Sigmoid colon (tissue), 7 donors: ENCODE results near the gene NHLH1. TPM values are rescaled to one million over a fixed set of nuclear protein-coding genes. Genes with fewer than 3 reads are reported as not detected.

ENCODE experiments used
- DNase-seq: peaks from one replicate; pipeline ENCODE4 v3.0.0-alpha.2; 2019
- H3K27ac ChIP-seq, 4 donors: fragments of 200-600 bp; sonication (generic); one replicate each; pipeline ENCODE4 v1.5.1; 2016 to 2019; ENCODE audit warnings: mild to moderate bottlenecking in 1 of 4
- H3K27me3 ChIP-seq, 3 donors: fragments of 200-600 bp; sonication (generic); one replicate each; pipeline ENCODE4 v1.5.1; 2019; ENCODE audit warnings: mild to moderate bottlenecking in 1 of 3
- H3K36me3 ChIP-seq, 4 donors: fragments of 200-600 bp; sonication (generic); one replicate each; pipeline ENCODE4 v1.5.1; 2016 to 2019
- H3K4me1 ChIP-seq, 4 donors: fragments of 200-600 bp; sonication (generic); one replicate each; pipeline ENCODE4 v1.5.1; 2017 to 2019
- H3K4me3 ChIP-seq, 4 donors: fragments of 200-600 bp; sonication (generic); one replicate each; pipeline ENCODE4 v1.5.1; 2017 to 2019; ENCODE audit warnings: mild to moderate bottlenecking in 2 of 4, moderate library complexity in 1 of 4
- H3K9me3 ChIP-seq, 4 donors: fragments of 200-600 bp in 3 of 4; sonication (generic) in 3 of 4; one replicate each; pipeline versions ENCODE4 v1.5.1 to v1.6.1; 2013 to 2019
- CTCF ChIP-seq, 4 experiments: fragments of 450-650 bp in 3 of 4; fragments of 200-600 bp in 1 of 4; IDR thresholded peaks; one replicate each; pipeline ENCODE4 v1.5.1; 2016 to 2019; ENCODE audit warnings: antibody characterized with exemption in 4 of 4, mild to moderate bottlenecking in 3 of 4, moderate library complexity in 2 of 4
- EP300 ChIP-seq, 4 donors: sonication (generic); formaldehyde crosslinking; IDR thresholded peaks; one replicate each; pipeline ENCODE4 v1.6.1; 2017; ENCODE audit warnings: antibody characterized with exemption in 4 of 4
- POLR2A ChIP-seq, 2 donors: fragments of 450-650 bp; IDR thresholded peaks; one replicate each; pipeline ENCODE4 v1.6.1; 2016; ENCODE audit warnings: antibody characterized with exemption in 2 of 2, mild to moderate bottlenecking in 2 of 2, moderate library complexity in 2 of 2
- POLR2AphosphoS5 ChIP-seq, 4 donors: sonication (generic); formaldehyde crosslinking; IDR thresholded peaks; one replicate each; pipeline ENCODE4 v1.6.1; 2017; ENCODE audit warnings: antibody characterized with exemption in 4 of 4
- WGBS, 2 donors: extraction: QIAGEN DNeasy Blood & Tissue Kit; methylation state at CpG; one replicate each; pipeline ENCODE4 v1.1.7; 2013; 5-methylcytosine and 5-hydroxymethylcytosine counted together
- intact Hi-C: fragments of 100-400 bp; cut with DNase I; formaldehyde crosslinking; loops from one replicate; pipeline ENCODE4 v1.15.1; 2023
- polyA plus RNA-seq, 3 donors: library from polyadenylated mRNA; stranded (reverse); fragments of 200-250 nt; gene quantifications; one replicate each; pipeline ENCODE4 v1.2.3, GENCODE V29; 2013
- total RNA-seq, 4 donors: library from RNA; depleted of rRNA; stranded (reverse); fragments of >200 nt; gene quantifications; one replicate each; pipeline ENCODE4 v1.1.0, GENCODE V29; 2016
- donor health status: healthy with polysubstance abuse.
- donor health status: Bipolar disorder and iron deficiency.
- donor health status: healthy.

NHLH1 gene
- total and polyA plus RNA-seq, 7 donors = under 0.01 to 0.60 (median 0.12) TPM; not detected in 4

- 0 to 1% methylated on average over 7 of the region's 7 CpGs for WGBS, 2 donors
- no peak for DNase-seq
- Histone ChIP-seq H3K4me3 (peak overlapping the region; percentile 68 to 84 (median 75)), H3K27me3 (no peaks in the 10 kb centered on the region), H3K4me1 (peaks cover 0 to 34% (median 21%) of the 10 kb centered on the region in 4 donors), H3K27ac (peak overlapping the region; percentile 78 to 92 (median 89)), H3K36me3 (peaks cover 0 to 47% (median 5%) of the 10 kb centered on the region in 4 donors), H3K9me3 (no peaks in the 10 kb centered on the region)
- TF ChIP-seq EP300 (IDR thresholded peaks at IDR 0.05) (no peak), POLR2AphosphoS5 (IDR thresholded peaks at IDR 0.05) (no peak), POLR2A (IDR thresholded peaks at IDR 0.05) (no peak), CTCF (IDR thresholded peaks at IDR 0.05) (no peak)
- intact Hi-C loops = loop anchor here (5.0 kb wide), 3 partner anchors 60 to 245 kb away; partner anchors contain the start of genes IGSF8, PEA15 and VANGL2
These were observed 24.3 kb upstream of the NHLH1 start for GRCh38 chr1:160342526-160342925.

DNA sequence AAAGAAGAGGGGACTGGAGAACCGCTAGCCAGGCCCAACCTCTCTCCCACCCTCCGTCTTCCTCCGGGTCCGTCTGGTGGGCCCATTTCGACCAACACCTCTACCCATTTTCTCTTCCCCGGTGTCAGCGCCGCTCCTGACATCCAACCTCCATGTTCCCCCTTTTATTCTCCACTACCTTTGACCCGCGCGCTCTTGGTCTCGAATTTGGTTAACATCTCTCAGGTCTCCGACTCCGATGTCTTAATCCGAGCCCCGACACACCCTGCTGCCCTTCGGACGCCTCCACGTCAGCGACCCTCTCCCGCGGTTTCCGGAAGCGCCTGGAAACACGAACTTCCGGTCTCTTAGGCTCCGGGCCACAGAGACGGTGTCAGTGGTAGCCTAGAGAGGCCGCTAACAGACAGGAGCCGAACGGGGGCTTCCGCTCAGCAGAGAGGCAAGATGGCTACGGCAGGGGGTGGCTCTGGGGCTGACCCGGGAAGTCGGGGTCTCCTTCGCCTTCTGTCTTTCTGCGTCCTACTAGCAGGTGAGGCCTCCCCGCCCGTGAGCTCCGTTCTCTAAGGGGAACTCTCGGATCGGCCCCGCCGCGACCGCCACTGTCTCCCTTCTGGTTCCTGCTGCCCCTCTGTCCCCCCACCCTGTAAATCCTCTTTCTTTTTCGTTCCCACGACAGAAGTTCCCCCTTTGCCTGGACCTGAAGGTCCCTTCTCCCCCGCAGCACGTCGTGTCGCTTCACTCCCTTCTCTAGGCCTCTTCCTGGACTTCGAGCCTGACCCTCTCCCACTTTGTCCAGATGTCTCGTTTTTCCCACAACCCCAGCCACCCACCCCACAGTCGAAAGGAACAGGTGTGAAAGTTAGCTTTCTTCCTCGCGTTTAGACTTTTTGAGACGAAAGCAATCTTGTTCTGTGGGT is 23.7 kb upstream of the NHLH1 start, which contains the start of the genes COPA and NCSTN:
COPA (minus strand) TSS at position 298 of the 917 bp plus-strand sequence; CDS start at position 218, 80 bp downstream.
NCSTN (plus strand) TSS at position 431 of the 917 bp plus-strand sequence; CDS start at position 445, 14 bp downstream.
- Histone ChIP-seq H3K27me3 (no peaks in the 10 kb centered on the region), H3K27ac (peak within 1 kb of the TSS; percentile 78 to 92 (median 89)), H3K4me3 (peak within 1 kb of the TSS; percentile 68 to 84 (median 75)), H3K36me3 (peaks cover 0 to 47% (median 5%) of the 10 kb centered on the region in 4 donors), H3K9me3 (no peaks in the 10 kb centered on the region), H3K4me1 (peaks cover 0 to 34% (median 21%) of the 10 kb centered on the region in 4 donors)
- intact Hi-C loops = loop anchor here (5.0 kb wide), 3 partner anchors 59 to 246 kb away; partner anchors contain the start of genes IGSF8, PEA15 and VANGL2
- DNase-seq = peak; percentile 96
- TF ChIP-seq EP300 (IDR thresholded peaks at IDR 0.05) = no peak
- peak; percentile 84 to 93 for TF ChIP-seq POLR2A (IDR thresholded peaks at IDR 0.05)
- TF ChIP-seq POLR2AphosphoS5 (IDR thresholded peaks at IDR 0.05) = peak; percentile 94 to 98 (median 96)
- no peak for TF ChIP-seq CTCF (IDR thresholded peaks at IDR 0.05)
- 0 to 1% methylated on average over 58 of the region's 58 CpGs for WGBS, 2 donors

GRCh38 chr1:160344241-160344640 is 22.6 kb upstream of the NHLH1 start:
- H3K27ac ChIP-seq = peak overlapping the region in 1 of 4 donors; percentile 78
- H3K27me3 ChIP-seq = no peaks in the 10 kb centered on the region
- peak overlapping the region in 3 of 4 donors; percentile 74 to 84 (median 76) for H3K4me3 ChIP-seq
- intact Hi-C loops = loop anchor here (5.0 kb wide), 3 partner anchors 58 to 247 kb away; partner anchors contain the start of genes IGSF8, PEA15 and VANGL2
- no peak for DNase-seq
- TF ChIP-seq EP300 (IDR thresholded peaks at IDR 0.05) (no peak), POLR2AphosphoS5 (IDR thresholded peaks at IDR 0.05) (no peak), CTCF (IDR thresholded peaks at IDR 0.05) (no peak), POLR2A (IDR thresholded peaks at IDR 0.05) (no peak)
- peaks cover 0 to 34% (median 21%) of the 10 kb centered on the region in 4 donors for H3K4me1 ChIP-seq
- WGBS, 2 donors = 65 to 84% methylated on average over 3 of the region's 3 CpGs
- peaks cover 5 to 47% (median 7%) of the 10 kb centered on the region in 4 donors for H3K36me3 ChIP-seq
- no peaks in the 10 kb centered on the region for H3K9me3 ChIP-seq

DNA sequence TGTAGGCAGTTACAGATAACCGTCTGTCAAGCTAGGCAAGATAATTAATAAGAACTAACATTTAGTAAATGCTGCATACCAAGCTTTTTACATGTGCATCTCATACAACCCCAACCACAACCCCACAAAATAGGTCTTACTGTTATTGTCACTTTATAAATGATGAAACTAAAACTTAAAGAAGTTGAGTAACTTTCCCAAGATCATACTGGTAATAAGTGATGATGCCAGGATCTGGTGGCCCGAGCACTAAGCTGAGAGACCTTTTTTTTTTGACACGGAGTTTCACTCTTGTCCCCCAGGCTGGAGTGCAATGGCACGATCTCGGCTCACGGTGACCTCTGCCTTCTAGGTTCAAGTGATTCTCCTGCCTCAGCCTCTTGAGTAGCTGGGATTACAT is 21.9 kb upstream of the NHLH1 start:
- no peaks in the 10 kb centered on the region for H3K9me3 ChIP-seq
- no peak for DNase-seq
- WGBS, 2 donors = 95 to 96% methylated on average over 6 of the region's 6 CpGs
- H3K4me1 ChIP-seq = peaks cover 0 to 34% (median 21%) of the 10 kb centered on the region in 4 donors
- TF ChIP-seq POLR2A (IDR thresholded peaks at IDR 0.05) (no peak), POLR2AphosphoS5 (IDR thresholded peaks at IDR 0.05) (no peak), CTCF (IDR thresholded peaks at IDR 0.05) (no peak), EP300 (IDR thresholded peaks at IDR 0.05) (no peak)
- intact Hi-C loops = loop anchor here (5.0 kb wide), 3 partner anchors 57 to 248 kb away; partner anchors contain the start of genes IGSF8, PEA15 and VANGL2
- H3K27ac ChIP-seq = no peak overlapping the region
- H3K27me3 ChIP-seq = no peaks in the 10 kb centered on the region
- H3K36me3 ChIP-seq = peaks cover 5 to 47% (median 11%) of the 10 kb centered on the region in 4 donors
- H3K4me3 ChIP-seq = no peak overlapping the region
